GM23248 (cell line): Measurements from ENCODE around the gene C17orf114.

Experiments used
- DNase-seq: peaks from one replicate; pipeline ENCODE4 v3.0.0-alpha.2; 2015
- H2AFZ ChIP-seq: fragments of 200-600 bp; sonication (generic); 2 replicates; pipeline ENCODE4 v1.6.1; 2016; ENCODE audit warnings: antibody characterized with exemption
- H3F3A ChIP-seq: fragments of 200-600 bp; sonication (generic); 2 replicates; pipeline ENCODE4 v1.6.1; 2016; ENCODE audit warnings: mild to moderate bottlenecking, antibody characterized with exemption, mixed run types; ENCODE audit not compliant: insufficient read depth
- H3K27ac ChIP-seq: fragments of 200-600 bp; sonication (generic); 2 replicates; pipeline ENCODE4 v1.5.1; 2016; ENCODE audit warnings: mild to moderate bottlenecking
- H3K27me3 ChIP-seq: fragments of 200-600 bp; sonication (generic); replicated peaks from 2 replicates; pipeline ENCODE4 v1.6.1; 2016; ENCODE audit warnings: mild to moderate bottlenecking; ENCODE audit not compliant: insufficient read depth
- H3K36me3 ChIP-seq: fragments of 200-600 bp; sonication (generic); 2 replicates; pipeline ENCODE4 v1.6.1; 2016; ENCODE audit warnings: low read depth, mild to moderate bottlenecking
- H3K4me1 ChIP-seq: fragments of 200-600 bp; sonication (generic); 2 replicates; pipeline ENCODE4 v1.6.1; 2016; ENCODE audit warnings: mild to moderate bottlenecking; ENCODE audit not compliant: insufficient read depth
- H3K4me2 ChIP-seq: fragments of 200-600 bp; sonication (generic); one replicate; pipeline ENCODE4 v1.6.1; 2016; ENCODE audit warnings: mild to moderate bottlenecking; ENCODE audit not compliant: unreplicated experiment
- H3K4me3 ChIP-seq: fragments of 200-600 bp; sonication (generic); 2 replicates; pipeline ENCODE4 v1.5.1; 2016; ENCODE audit warnings: mild to moderate bottlenecking
- H3K79me2 ChIP-seq: fragments of 200-600 bp; sonication (generic); 2 replicates; pipeline ENCODE4 v1.6.1; 2016; ENCODE audit warnings: mild to moderate bottlenecking; ENCODE audit not compliant: insufficient read depth
- H3K9ac ChIP-seq: fragments of 200-600 bp; sonication (generic); 2 replicates; pipeline ENCODE4 v1.6.1; 2016; ENCODE audit warnings: mild to moderate bottlenecking
- H3K9me2 ChIP-seq: fragments of 200-600 bp; sonication (generic); 2 replicates; pipeline ENCODE4 v1.6.1; 2016; ENCODE audit warnings: mixed run types, mild to moderate bottlenecking, moderate library complexity; ENCODE audit not compliant: insufficient read depth
- H3K9me3 ChIP-seq: fragments of 200-600 bp; sonication (generic); one replicate; pipeline ENCODE4 v1.6.1; 2017; ENCODE audit warnings: low read depth
- H4K20me1 ChIP-seq: fragments of 200-600 bp; sonication (generic); 2 replicates; pipeline ENCODE4 v1.6.0; 2016; ENCODE audit not compliant: insufficient read depth
- EZH2 ChIP-seq: fragments of 200-600 bp; sonication (generic); IDR thresholded peaks from 2 replicates; pipeline ENCODE4 v1.6.1; 2018; ENCODE audit warnings: antibody characterized with exemption, mild to moderate bottlenecking; ENCODE audit not compliant: insufficient read depth, poor library complexity, severe bottlenecking
- EZH2phosphoT487 ChIP-seq: fragments of 200-600 bp; sonication (generic); IDR thresholded peaks from 2 replicates; pipeline ENCODE4 v1.6.1; 2018; ENCODE audit warnings: antibody characterized with exemption, moderate library complexity, mild to moderate bottlenecking, low read depth; ENCODE audit not compliant: insufficient read depth
- WGBS, 2 experiments: methylation state at CpG; one replicate each; pipeline ENCODE4 v1.1.6; 2015 to 2017; ENCODE audit warnings: low lambda C conversion rate in 2 of 2, low coverage in 1 of 2; ENCODE audit errors: missing lambda C conversion rate in 2 of 2; 5-methylcytosine and 5-hydroxymethylcytosine counted together
- in situ Hi-C: fragments of 300-500 bp; cut with MboI; formaldehyde crosslinking; loops from 2 replicates; pipeline ENCODE4 v1.15.0; 2020

The C17orf114 gene

DNA sequence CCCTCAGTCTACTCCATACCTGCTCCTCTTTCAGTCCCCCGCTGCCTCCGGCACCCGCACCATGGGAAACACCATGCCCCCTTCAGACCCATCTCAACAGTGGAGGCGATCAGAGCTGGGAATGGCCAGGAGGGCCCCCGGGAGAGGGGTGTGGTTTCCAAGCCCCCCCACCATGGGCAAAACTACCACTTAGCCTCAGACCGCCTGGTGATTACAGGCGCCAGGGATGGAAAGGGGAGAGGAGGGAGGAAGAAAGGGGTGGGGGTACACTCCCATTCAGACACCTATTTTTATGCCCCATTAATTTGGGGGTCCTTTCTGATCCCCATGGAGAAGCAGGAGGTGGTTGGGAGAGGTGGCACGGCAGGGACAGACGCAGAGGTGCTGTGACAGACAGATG lies at the start of gene C17orf114:
Gene C17orf114 (minus strand): TSS at position 101 of the 400 bp plus-strand sequence.
- Histone ChIP-seq H3K9ac (no peak within 1 kb of the TSS), H3K4me3 (no peak within 1 kb of the TSS), H3K4me1 (peaks cover 4% of the 10 kb centered on the region; the same call in 1 of the 2 replicates), H2AFZ (no peak within 1 kb of the TSS), H3K9me3 (no peaks in the 10 kb centered on the region), H3F3A (no peaks in the 10 kb centered on the region), H3K36me3 (0 out of 2 replicates have a peak, but pooled peaks cover 6% of the 10 kb centered on the region), H4K20me1 (no peaks in the 10 kb centered on the region), H3K4me2 (no peak within 1 kb of the TSS), H3K79me2 (peaks cover 13% of the 10 kb centered on the region), H3K27me3 (no peaks in the 10 kb centered on the region), H3K9me2 (no peaks in the 10 kb centered on the region), H3K27ac (no peak within 1 kb of the TSS)
- no peak for TF ChIP-seq EZH2
- TF ChIP-seq EZH2phosphoT487: no peak
- no peak for DNase-seq
- in situ Hi-C loops: no loop called here
- WGBS, 2 experiments: 67 to 69% methylated on average over 9 of the region's 9 CpGs

DNA sequence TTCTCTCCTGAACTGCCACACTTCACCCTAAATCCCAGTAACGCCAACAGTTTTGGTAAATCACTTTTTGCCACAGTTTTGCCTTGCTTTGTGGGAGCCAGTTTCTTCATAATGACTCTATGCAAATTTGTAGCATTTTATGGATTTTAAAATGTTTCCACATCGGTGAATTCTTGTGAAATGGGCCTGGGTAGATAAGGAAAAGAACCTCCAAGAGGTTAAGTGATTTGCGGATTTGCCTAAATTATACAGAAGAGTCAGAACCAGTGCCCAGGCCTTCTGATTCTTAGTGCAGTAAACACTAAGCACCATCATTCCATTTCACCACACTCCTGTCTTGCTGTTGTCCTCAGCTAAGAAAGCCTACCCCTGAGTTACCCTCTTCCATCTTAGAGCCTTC lies 49.0 kb upstream of the C17orf114 start:
- peaks cover 75% of the 10 kb centered on the region for H3K79me2 ChIP-seq
- no peak for DNase-seq

DNA sequence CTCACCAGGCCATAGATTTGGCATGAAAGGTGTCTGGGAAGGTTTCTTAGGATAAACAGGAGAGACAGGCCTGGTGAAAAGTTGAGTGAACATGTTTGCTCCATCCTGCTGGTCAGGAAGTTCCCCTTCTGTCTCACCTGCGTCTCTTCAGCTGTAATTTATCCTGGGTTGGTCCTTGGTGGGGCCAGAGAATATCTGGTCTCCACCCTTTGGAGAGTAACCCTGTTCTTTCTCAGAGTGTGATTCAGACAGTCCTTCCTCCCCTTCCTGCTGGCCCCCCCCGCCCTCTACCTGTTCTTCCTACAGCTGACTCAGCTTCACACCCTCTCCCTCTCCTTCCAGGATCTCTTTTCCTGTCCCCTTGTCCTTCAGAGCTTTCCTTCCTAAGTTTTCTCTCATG lies 48.1 kb upstream of the C17orf114 start:
- no peak overlapping the region for H3K4me2 ChIP-seq
- no peaks in the 10 kb centered on the region for H3K9me2 ChIP-seq
- in situ Hi-C loops: no loop called here
- H4K20me1 ChIP-seq: 0 out of 2 replicates have a peak, but pooled peaks cover 2% of the 10 kb centered on the region
- TF ChIP-seq EZH2phosphoT487 (no peak), EZH2 (no peak)
- peaks cover 25% of the 10 kb centered on the region for H3F3A ChIP-seq
- no peaks in the 10 kb centered on the region for H3K27me3 ChIP-seq
- peaks cover 82% of the 10 kb centered on the region for H3K79me2 ChIP-seq
- DNase-seq: no peak
- no peak overlapping the region for H2AFZ ChIP-seq
- no peaks in the 10 kb centered on the region for H3K9me3 ChIP-seq
- WGBS, 2 experiments: 76 to 91% methylated on average over 2 of the region's 2 CpGs
- H3K4me3 ChIP-seq: no peak overlapping the region
- no peak overlapping the region for H3K27ac ChIP-seq
- no peaks in the 10 kb centered on the region for H3K36me3 ChIP-seq
- peaks cover 32% of the 10 kb centered on the region for H3K4me1 ChIP-seq
- no peak overlapping the region for H3K9ac ChIP-seq

More for the DNA sequence above, 49.0 kb upstream of the C17orf114 start:
- Histone ChIP-seq H3K9me2 (no peaks in the 10 kb centered on the region), H3K27me3 (no peaks in the 10 kb centered on the region), H3K9ac (no peak overlapping the region), H2AFZ (no peak overlapping the region), H3K9me3 (no peaks in the 10 kb centered on the region), H3F3A (peaks cover 25% of the 10 kb centered on the region), H3K27ac (no peak overlapping the region), H3K36me3 (no peaks in the 10 kb centered on the region), H3K4me3 (no peak overlapping the region), H3K4me2 (no peak overlapping the region), H3K4me1 (peaks cover 32% of the 10 kb centered on the region), H4K20me1 (0 out of 2 replicates have a peak, but pooled peaks cover 2% of the 10 kb centered on the region)
- in situ Hi-C loops: no loop called here
- 98 to 99% methylated on average over 3 of the region's 3 CpGs for WGBS, 2 experiments
- TF ChIP-seq EZH2 (no peak), EZH2phosphoT487 (no peak)

DNA sequence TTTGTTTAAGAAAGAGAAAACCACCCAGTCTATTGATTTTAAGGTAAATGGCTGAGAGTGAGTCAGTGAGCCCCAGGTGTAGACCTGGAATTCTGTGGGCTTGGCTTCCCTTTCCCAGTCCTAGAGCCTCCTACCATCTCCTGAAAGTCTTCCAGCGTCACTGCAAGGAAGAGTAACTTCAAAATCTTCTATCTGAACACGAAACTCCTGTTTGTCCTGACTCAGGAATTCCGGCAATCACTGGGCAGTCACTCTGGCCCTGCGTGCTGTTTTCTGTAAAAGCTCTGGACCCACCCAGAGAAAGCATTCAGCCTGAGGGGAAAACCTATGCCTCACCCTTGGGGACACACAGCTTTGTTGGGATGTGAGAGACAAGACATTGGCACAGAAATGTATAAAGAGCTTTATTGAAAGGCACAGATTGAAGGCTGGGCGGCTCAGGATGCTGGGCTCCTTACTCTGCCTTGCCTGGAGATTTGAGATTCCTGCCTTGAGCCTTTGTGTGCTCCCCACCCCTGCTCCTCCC lies 46.9 kb upstream of the C17orf114 start:
- Histone ChIP-seq H3K27ac (peak overlapping the region; percentile 61), H3K9ac (peak overlapping the region; percentile 23; the same call in 1 of the 2 replicates), H3K36me3 (no peaks in the 10 kb centered on the region), H3K4me3 (no peak overlapping the region), H3K9me3 (no peaks in the 10 kb centered on the region), H3F3A (peaks cover 25% of the 10 kb centered on the region), H3K27me3 (no peaks in the 10 kb centered on the region), H3K9me2 (no peaks in the 10 kb centered on the region), H3K79me2 (peaks cover 85% of the 10 kb centered on the region), H3K4me2 (peak overlapping the region; percentile 20), H4K20me1 (0 out of 2 replicates have a peak, but pooled peaks cover 2% of the 10 kb centered on the region), H2AFZ (no peak overlapping the region), H3K4me1 (peaks cover 32% of the 10 kb centered on the region)
- WGBS, 2 experiments: 40 to 46% methylated on average over 5 of the region's 5 CpGs
- peak; percentile 79 for DNase-seq
- in situ Hi-C loops: no loop called here
- TF ChIP-seq EZH2phosphoT487 (no peak), EZH2 (no peak)
